ENCODE results near the gene GNPNAT1.
"Not testable (repeated sequence)": the region's sequence is repeated elsewhere in the genome, so short reads cannot be mapped to it uniquely, and the experiment has no call there.

GNPNAT1 gene

DNA sequence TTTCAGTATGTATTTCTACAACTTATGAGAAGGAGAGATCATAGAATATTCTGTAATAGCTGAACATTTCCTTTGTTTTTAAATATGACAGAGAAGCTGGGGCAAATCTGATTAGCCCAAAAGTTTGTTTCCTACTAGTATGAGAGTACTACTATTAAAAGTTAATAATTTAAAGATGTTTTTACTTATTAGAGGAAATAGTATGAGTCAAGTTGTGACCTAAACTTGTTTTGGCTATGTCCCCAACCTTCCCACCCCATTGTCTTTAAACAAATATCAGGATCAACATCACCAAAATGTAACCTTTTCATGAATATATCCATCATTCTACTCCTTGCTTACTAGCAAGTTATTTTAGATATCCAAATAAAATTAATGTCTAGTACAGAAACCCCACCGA is 10.5 kb downstream of the GNPNAT1 start:
- Histone ChIP-seq H3K4me2 (no peak overlapping the region), H3K36me3 (peaks cover 28 to 96% (median 78%) of the 10 kb centered on the region in 11 experiments), H3K9me3 (replicated peaks in 1 of 11) (no peaks in the 10 kb centered on the region), H3K27ac (no peak overlapping the region), H3K4me1 (peaks cover 0 to 13% (median 0%) of the 10 kb centered on the region in 10 experiments; a peak in 4 of 20 replicates), H3K4me3 (no peak overlapping the region), H4K20me1 (peaks cover 0 to 30% (median 0%) of the 10 kb centered on the region in 11 experiments; a peak in 7 of 22 replicates), H3K27me3 (no peaks in the 10 kb centered on the region), H3K9ac (no peak overlapping the region)
- TF ChIP-seq Cebpa-rat (IDR thresholded peaks at IDR 0.05), result no peak

DNA sequence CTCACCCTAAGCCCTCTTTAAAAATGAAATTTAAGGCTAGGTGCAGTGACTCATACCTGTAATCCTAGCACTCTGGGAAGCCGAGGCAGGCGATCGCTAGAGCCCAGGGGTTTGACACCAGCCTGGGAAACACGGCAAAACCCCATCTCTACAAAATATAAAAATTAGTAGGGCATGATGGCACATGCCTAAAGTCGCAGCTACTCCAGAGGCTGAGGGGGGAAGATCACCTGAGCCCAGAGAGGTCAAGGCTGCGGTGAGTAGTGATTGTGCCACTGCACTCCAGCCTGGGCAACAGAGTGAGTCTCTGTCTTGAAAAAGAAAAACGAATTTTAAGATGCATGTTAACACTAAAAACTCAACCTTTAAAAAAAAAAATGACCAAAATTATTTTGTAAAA is 12.7 kb downstream of the GNPNAT1 start:
- Histone ChIP-seq H3K9ac (no peak overlapping the region), H3K4me2 (no peak overlapping the region), H3K36me3 (peaks cover 44 to 100% (median 87%) of the 10 kb centered on the region in 11 experiments), H3K4me1 (peaks cover 0 to 11% (median 0%) of the 10 kb centered on the region in 10 experiments; a peak in 4 of 20 replicates), H4K20me1 (peaks cover 0 to 13% (median 0%) of the 10 kb centered on the region in 11 experiments; a peak in 5 of 22 replicates), H3K27ac (no peak overlapping the region), H3K9me3 (replicated peaks in 1 of 11) (no peaks in the 10 kb centered on the region), H3K27me3 (no peaks in the 10 kb centered on the region), H3K4me3 (no peak overlapping the region)
- no peak for TF ChIP-seq Cebpa-rat (IDR thresholded peaks at IDR 0.05)

- peaks cover 56 to 98% (median 86%) of the 10 kb centered on the region in 11 experiments for H3K36me3 ChIP-seq
- H3K4me3 ChIP-seq, result no peak overlapping the region
- H3K4me1 ChIP-seq, result no peaks in the 10 kb centered on the region
- no peaks in the 10 kb centered on the region for H3K9me3 ChIP-seq (replicated peaks in 1 of 11)
- peaks cover 0 to 6% (median 0%) of the 10 kb centered on the region in 11 experiments; a peak in 2 of 22 replicates for H4K20me1 ChIP-seq
- H3K27me3 ChIP-seq, result no peaks in the 10 kb centered on the region
- H3K9ac ChIP-seq, result no peak overlapping the region
- TF ChIP-seq Cebpa-rat (IDR thresholded peaks at IDR 0.05), result no peak
- H3K4me2 ChIP-seq, result no peak overlapping the region
- no peak overlapping the region for H3K27ac ChIP-seq
These were observed 14.6 kb downstream of the GNPNAT1 start for GRCh38 chr14:52776816-52777215.

GRCh38 chr14:52769887-52770286 is 21.5 kb downstream of the GNPNAT1 start:
- Histone ChIP-seq H3K4me2 (peak overlapping the region in 4 of 11 experiments; percentile 5 to 27 (median 22); a peak in 6 of 22 replicates), H3K4me3 (no peak overlapping the region), H3K27me3 (no peaks in the 10 kb centered on the region), H4K20me1 (no peaks in the 10 kb centered on the region; a peak in 1 of 22 replicates), H3K9me3 (replicated peaks in 1 of 11) (no peaks in the 10 kb centered on the region), H3K27ac (no peak overlapping the region), H3K9ac (no peak overlapping the region), H3K36me3 (peaks cover 68 to 100% (median 83%) of the 10 kb centered on the region in 11 experiments), H3K4me1 (peaks cover 0 to 16% (median 10%) of the 10 kb centered on the region in 10 experiments; a peak in 10 of 20 replicates)
- TF ChIP-seq Cebpa-rat (IDR thresholded peaks at IDR 0.05), result no peak

DNA sequence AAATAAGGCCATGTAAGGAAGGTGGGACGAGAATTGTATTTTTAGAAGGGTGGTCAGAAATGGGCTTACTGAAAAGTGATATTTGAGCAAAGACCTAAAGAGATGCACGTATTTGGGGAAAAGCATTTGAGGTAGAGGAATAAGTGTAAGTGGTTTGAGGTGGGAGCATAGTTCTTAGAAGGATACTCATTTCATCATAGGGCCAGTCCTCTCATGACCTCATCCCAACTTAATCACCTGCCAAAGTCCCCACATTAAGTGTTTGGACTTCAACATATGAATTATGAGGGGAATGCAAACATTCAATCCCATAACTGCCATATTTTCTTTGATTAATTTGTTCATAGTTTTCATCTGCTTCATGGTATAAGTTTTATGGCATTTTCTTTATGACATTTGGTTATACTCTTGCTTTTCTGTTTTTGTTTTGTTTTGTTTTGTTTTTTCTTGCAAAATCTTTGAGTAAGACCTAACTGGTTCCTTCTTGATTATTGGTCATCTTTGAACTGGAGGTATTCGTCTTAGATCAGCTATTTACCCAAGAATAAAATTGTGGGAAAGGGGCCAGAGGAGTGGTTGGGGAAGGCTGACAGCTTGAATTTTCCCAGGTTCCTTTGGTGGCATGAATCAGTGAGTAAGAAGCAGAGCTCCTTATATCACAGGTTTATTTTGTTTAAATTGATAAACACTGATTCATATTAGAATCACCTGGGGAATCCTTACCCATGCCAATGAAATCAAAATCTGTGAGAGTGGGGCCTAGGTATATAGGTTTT is 24.2 kb downstream of the GNPNAT1 start:
- peaks cover 67 to 99% (median 77%) of the 10 kb centered on the region in 11 experiments for H3K36me3 ChIP-seq

DNA sequence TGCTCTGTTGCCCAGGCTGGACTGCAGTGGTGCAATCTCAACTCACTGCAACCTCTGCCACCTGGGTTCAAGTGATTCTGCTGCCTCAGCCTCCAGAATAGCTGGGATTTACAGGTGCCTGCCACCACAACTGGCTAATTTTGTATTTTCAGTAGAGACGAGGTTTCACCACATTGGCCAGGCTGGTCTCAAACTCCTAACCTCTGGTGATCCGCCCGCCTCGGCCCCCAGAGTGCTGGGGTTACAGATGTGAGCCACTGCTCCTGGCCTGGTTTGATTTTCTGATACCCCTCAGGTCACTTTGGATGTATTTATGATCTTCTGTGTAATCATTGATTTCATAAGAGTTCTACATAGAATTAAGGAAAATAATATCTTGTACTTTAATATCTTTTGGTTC is 28.5 kb downstream of the GNPNAT1 start:
- peaks cover 55 to 99% (median 82%) of the 10 kb centered on the region in 11 experiments for H3K36me3 ChIP-seq
- not testable (repeated sequence) for H3K4me2 ChIP-seq

More for the DNA sequence above, 24.2 kb downstream of the GNPNAT1 start:
- no peak overlapping the region for H3K9ac ChIP-seq
- TF ChIP-seq Cebpa-rat (IDR thresholded peaks at IDR 0.05), result no peak
- no peaks in the 10 kb centered on the region for H3K27me3 ChIP-seq
- no peaks in the 10 kb centered on the region for H3K9me3 ChIP-seq (replicated peaks in 1 of 11)
- no peak overlapping the region for H3K4me2 ChIP-seq
- H3K27ac ChIP-seq, result no peak overlapping the region
- H4K20me1 ChIP-seq, result no peaks in the 10 kb centered on the region; a peak in 1 of 22 replicates
- no peak overlapping the region for H3K4me3 ChIP-seq
- H3K4me1 ChIP-seq, result peaks cover 0 to 16% (median 10%) of the 10 kb centered on the region in 10 experiments; a peak in 10 of 20 replicates

DNA sequence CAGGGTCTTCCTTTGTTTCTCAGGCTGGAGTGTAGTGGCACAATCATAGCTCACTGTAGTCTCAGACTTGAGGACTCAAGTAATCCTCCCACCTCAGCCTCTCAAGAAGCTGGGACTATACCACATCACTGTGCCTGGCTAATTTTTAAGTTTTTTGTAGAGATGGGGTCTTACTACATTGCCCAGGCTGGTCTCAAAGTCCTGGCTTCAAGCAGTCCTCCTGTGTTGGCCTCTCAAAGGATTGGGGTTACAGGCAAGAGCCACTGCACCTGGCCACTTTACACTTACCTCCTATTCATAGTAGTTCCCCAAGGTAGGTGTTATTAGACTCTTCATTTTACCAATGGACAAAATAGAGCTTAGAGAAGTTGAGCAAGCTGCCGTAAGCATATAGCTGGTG is 32.3 kb downstream of the GNPNAT1 start:
- Histone ChIP-seq H3K4me2 (no peak overlapping the region), H3K36me3 (peaks cover 24 to 88% (median 58%) of the 10 kb centered on the region in 11 experiments), H3K9ac (no peak overlapping the region), H3K4me1 (no peaks in the 10 kb centered on the region), H4K20me1 (no peaks in the 10 kb centered on the region), H3K27me3 (no peaks in the 10 kb centered on the region), H3K4me3 (no peak overlapping the region), H3K9me3 (replicated peaks in 1 of 11) (no peaks in the 10 kb centered on the region), H3K27ac (no peak overlapping the region)
- no peak for TF ChIP-seq Cebpa-rat (IDR thresholded peaks at IDR 0.05)

More for the DNA sequence above, 28.5 kb downstream of the GNPNAT1 start:
- not testable (repeated sequence) for H3K4me3 ChIP-seq; H3K9me3 ChIP-seq (replicated peaks in 1 of 11); H4K20me1 ChIP-seq; H3K27ac ChIP-seq; H3K27me3 ChIP-seq; H3K4me1 ChIP-seq; H3K9ac ChIP-seq

DNA sequence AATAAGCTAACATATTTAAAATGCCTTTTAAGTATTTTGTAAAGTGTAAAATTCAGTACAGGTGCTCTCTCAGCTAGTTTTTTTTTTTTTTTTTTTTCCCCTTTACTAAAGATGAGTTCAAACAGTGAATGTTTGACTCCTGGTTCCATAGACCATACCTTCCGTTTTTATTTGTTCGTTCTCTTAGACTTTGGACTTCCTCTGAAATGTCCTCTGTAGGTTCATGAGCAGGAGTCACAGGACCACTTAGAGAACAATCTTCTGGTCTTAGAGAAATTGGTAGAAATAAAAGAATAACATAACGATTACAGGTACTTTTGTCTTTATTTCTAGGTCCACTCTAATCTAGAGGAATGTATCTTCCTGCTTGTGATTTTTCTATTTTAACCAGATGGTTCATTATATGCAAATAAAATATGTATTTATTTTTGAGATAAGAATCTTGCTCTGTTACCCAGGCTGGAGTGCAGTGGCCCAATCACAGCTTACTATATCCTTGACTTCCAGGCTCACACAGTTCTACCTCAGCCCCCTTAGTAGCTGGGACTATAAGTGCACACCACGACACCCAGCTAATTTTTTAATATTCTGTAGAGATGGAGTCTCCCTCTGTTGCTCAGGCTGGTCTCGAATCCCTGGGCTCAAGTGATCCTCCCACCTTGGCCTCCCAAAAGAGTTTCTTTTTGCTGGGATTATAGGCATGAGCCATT is 35.6 kb downstream of the GNPNAT1 start:
- Histone ChIP-seq H4K20me1 (no peaks in the 10 kb centered on the region), H3K27ac (no peak overlapping the region), H3K4me1 (no peaks in the 10 kb centered on the region), H3K9ac (no peak overlapping the region), H3K9me3 (replicated peaks in 1 of 11) (no peaks in the 10 kb centered on the region), H3K36me3 (peaks cover 22 to 74% (median 50%) of the 10 kb centered on the region in 11 experiments), H3K27me3 (no peaks in the 10 kb centered on the region), H3K4me2 (no peak overlapping the region), H3K4me3 (no peak overlapping the region)
- TF ChIP-seq Cebpa-rat (IDR thresholded peaks at IDR 0.05), result no peak

DNA sequence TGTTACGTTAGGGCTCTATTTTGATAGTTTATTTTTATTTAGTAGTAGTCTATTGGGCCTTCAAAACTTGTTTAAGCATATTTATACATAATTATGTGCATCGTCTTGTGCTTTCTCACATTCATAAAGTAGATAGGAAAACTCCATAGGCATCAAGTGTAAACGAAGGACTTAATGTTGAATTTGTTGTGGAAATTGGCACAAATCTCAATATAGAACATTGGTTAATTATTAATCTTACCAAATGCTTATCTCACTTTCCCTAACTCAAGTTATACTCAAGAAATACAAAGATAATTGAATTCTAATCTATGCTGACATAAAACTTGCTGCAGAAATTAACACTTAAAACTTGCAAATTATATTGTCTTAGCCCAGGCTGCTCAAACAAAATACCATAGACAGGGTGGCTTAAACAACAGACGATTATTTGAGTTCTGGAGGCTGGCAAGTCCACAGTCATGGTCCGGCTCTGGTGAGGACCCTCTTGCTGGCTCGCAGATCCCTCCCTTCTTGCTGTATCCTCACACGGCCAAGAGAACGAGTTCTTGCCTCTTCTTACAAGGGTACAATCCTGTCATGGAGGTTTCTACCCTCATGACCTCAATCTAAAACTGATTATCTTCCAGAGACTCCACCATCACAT is 42.6 kb downstream of the GNPNAT1 start:
- H3K27ac ChIP-seq, result no peak overlapping the region
- H3K36me3 ChIP-seq, result peaks cover 44 to 76% (median 66%) of the 10 kb centered on the region in 11 experiments
- H3K9me3 ChIP-seq (replicated peaks in 1 of 11), result no peaks in the 10 kb centered on the region
- H3K4me1 ChIP-seq, result peaks cover 0 to 3% (median 0%) of the 10 kb centered on the region in 10 experiments; a peak in 4 of 20 replicates
- no peaks in the 10 kb centered on the region for H3K27me3 ChIP-seq
- no peak overlapping the region for H3K4me2 ChIP-seq
- H3K4me3 ChIP-seq, result no peak overlapping the region
- no peak overlapping the region for H3K9ac ChIP-seq
- no peak for TF ChIP-seq Cebpa-rat (IDR thresholded peaks at IDR 0.05)
- no peaks in the 10 kb centered on the region; a peak in 1 of 22 replicates for H4K20me1 ChIP-seq

All from BLaER1 treated with 17β-estradiol and CSF1 and Interleukin-3, amounts not matched to agents 10 nM and 100 nM (cell line).